ENCODE results near the gene SERPINB7.
"Not testable (repeated sequence)": the region's sequence is repeated elsewhere in the genome, so short reads cannot be mapped to it uniquely, and the experiment has no call there.

- TF ChIP-seq EZH2 (IDR thresholded peaks at IDR 0.05; ENCODE audit: borderline replicate concordance, insufficient read depth, low read length, poor library complexity, severe bottlenecking); CTCF (IDR thresholded peaks at IDR 0.05; ENCODE audit: poor library complexity, severe bottlenecking); RAD21 (conservative IDR thresholded peaks at IDR 0.05); TAF1 (IDR thresholded peaks at IDR 0.05; ENCODE audit: low read depth): not testable (repeated sequence)
Observed at GRCh38 chr18:63759786-63760185, 15.4 kb upstream of the SERPINB7 start.
